CD14-positive monocyte (primary cell): ENCODE measurements around the gene SMURF1. TPM values are rescaled to one million over a fixed set of nuclear protein-coding genes. Genes with fewer than 3 reads are reported as not detected.

Experiments used
- DNase-seq, 3 donors: peaks; one replicate each; pipeline ENCODE4 v3.0.0-alpha.2; 2011 to 2022
- H2AFZ ChIP-seq: 2 replicates; pipeline ENCODE4 v1.6.0; 2012; ENCODE audit warnings: mild to moderate bottlenecking, low read depth, low read length, inconsistent platforms; ENCODE audit not compliant: insufficient read depth, poor library complexity, severe bottlenecking
- H3K27ac ChIP-seq, 2 donors: 1 replicate in 1 of 2; 2 replicates in 1 of 2; pipeline ENCODE4 v1.5.1; 2012 to 2013; ENCODE audit warnings: low read length in 2 of 2, control low read depth in 1 of 2, inconsistent platforms in 1 of 2, low read depth in 1 of 2, mild to moderate bottlenecking in 1 of 2
- H3K27me3 ChIP-seq, 2 donors: one replicate each; pipeline versions ENCODE4 v1.6.0 to v1.6.1; 2011 to 2013; ENCODE audit warnings: low read length in 2 of 2; ENCODE audit not compliant: control insufficient read depth in 2 of 2, insufficient read depth in 2 of 2
- H3K36me3 ChIP-seq, 2 donors: replicated peaks in 1 of 2; 1 replicate in 1 of 2; 2 replicates in 1 of 2; pipeline versions ENCODE4 v1.5.1 to v1.6.1; 2012 to 2013; ENCODE audit warnings: low read length in 2 of 2, control low read depth in 1 of 2, inconsistent platforms in 1 of 2, mild to moderate bottlenecking in 1 of 2; ENCODE audit not compliant: insufficient read depth in 2 of 2, control insufficient read depth in 1 of 2
- H3K4me1 ChIP-seq, 2 donors: 1 replicate in 1 of 2; 2 replicates in 1 of 2; pipeline versions ENCODE4 v1.5.1 to v1.6.1; 2012 to 2013; ENCODE audit warnings: low read length in 2 of 2, control low read depth in 1 of 2, inconsistent platforms in 1 of 2, mild to moderate bottlenecking in 1 of 2, moderate library complexity in 1 of 2; ENCODE audit not compliant: insufficient read depth in 2 of 2, control insufficient read depth in 1 of 2
- H3K4me2 ChIP-seq: replicated peaks from 2 replicates; pipeline ENCODE3; 2012; ENCODE audit warnings: low read length, moderate library complexity, mild to moderate bottlenecking; ENCODE audit not compliant: poor library complexity, severe bottlenecking; ENCODE audit errors: extremely low read depth
- H3K4me3 ChIP-seq, 3 experiments: fragments of 200-600 bp in 1 of 3; sonication (generic) in 1 of 3; replicated peaks in 1 of 3; 1 replicate in 2 of 3; 2 replicates in 1 of 3; pipeline ENCODE4 v1.5.1; 2011 to 2013; ENCODE audit warnings: low read length in 3 of 3, mild to moderate bottlenecking in 3 of 3, control low read depth in 2 of 3, low read depth in 2 of 3, inconsistent platforms in 1 of 3, moderate library complexity in 1 of 3
- H3K79me2 ChIP-seq: 2 replicates; pipeline ENCODE4 v1.6.0; 2012; ENCODE audit warnings: mild to moderate bottlenecking, control low read depth, inconsistent platforms, low read length, moderate library complexity; ENCODE audit not compliant: insufficient read depth
- H3K9ac ChIP-seq: 2 replicates; pipeline ENCODE4 v1.6.0; 2017; ENCODE audit warnings: low read length, mild to moderate bottlenecking; ENCODE audit not compliant: insufficient read depth, poor library complexity, severe bottlenecking
- H3K9me3 ChIP-seq, 2 donors: replicated peaks in 1 of 2; 1 replicate in 1 of 2; 2 replicates in 1 of 2; pipeline versions ENCODE4 v1.5.1 to v1.6.1; 2012 to 2013; ENCODE audit warnings: low read length in 2 of 2, control low read depth in 1 of 2; ENCODE audit not compliant: control insufficient read depth in 1 of 2, insufficient read depth in 1 of 2
- H4K20me1 ChIP-seq: 2 replicates; pipeline ENCODE4 v1.6.0; 2012; ENCODE audit warnings: mild to moderate bottlenecking, low read length, control low read depth, moderate library complexity; ENCODE audit not compliant: insufficient read depth
- H3K27ac Mint-ChIP-seq, 7 donors: one replicate each; pipeline ENCODE4 v1.8.0; 2020; ENCODE audit warnings: mild to moderate bottlenecking in 7 of 7, mixed read lengths in 7 of 7, moderate library complexity in 6 of 7, inconsistent platforms in 2 of 7
- H3K27me3 Mint-ChIP-seq, 3 donors: one replicate each; pipeline ENCODE4 v1.8.0; 2021 to 2022; ENCODE audit warnings: low read depth in 3 of 3, mild to moderate bottlenecking in 3 of 3, mixed read lengths in 3 of 3, moderate library complexity in 3 of 3, inconsistent platforms in 1 of 3
- H3K36me3 Mint-ChIP-seq, 2 donors: one replicate each; pipeline ENCODE4 v1.8.0; 2020; ENCODE audit warnings: mixed read lengths in 2 of 2, inconsistent platforms in 1 of 2, mild to moderate bottlenecking in 1 of 2
- H3K4me1 Mint-ChIP-seq: one replicate; pipeline ENCODE4 v1.8.0; 2020; ENCODE audit warnings: mild to moderate bottlenecking, mixed read lengths
- H3K4me3 Mint-ChIP-seq, 2 donors: one replicate each; pipeline ENCODE4 v1.8.0; 2020; ENCODE audit warnings: mild to moderate bottlenecking in 2 of 2, mixed read lengths in 2 of 2, moderate library complexity in 1 of 2
- H3K9me3 Mint-ChIP-seq, 7 donors: one replicate each; pipeline ENCODE4 v1.8.0; 2020 to 2022; ENCODE audit warnings: mixed read lengths in 7 of 7, mild to moderate bottlenecking in 6 of 7, moderate library complexity in 6 of 7, inconsistent platforms in 2 of 7
- CTCF ChIP-seq: fragments of 200-600 bp; IDR thresholded peaks from one replicate; pipeline ENCODE4 v1.8.0; 2022; ENCODE audit warnings: antibody characterized with exemption, mild to moderate bottlenecking
- WGBS: methylation state at CpG from one replicate; pipeline ENCODE4 v1.1.5; 2013; ENCODE audit warnings: missing lambda C conversion rate; ENCODE audit not compliant: insufficient coverage; 5-methylcytosine and 5-hydroxymethylcytosine counted together
- intact Hi-C, 2 donors: fragments of 100-400 bp; cut with micrococcal nuclease; formaldehyde crosslinking; loops; one replicate each; pipeline versions ENCODE4 v1.15.0 to v1.15.1; 2023
- polyA plus RNA-seq, 3 donors: library from polyadenylated mRNA; depleted of rRNA in 1 of 3; unstranded in 2 of 3; stranded (reverse) in 1 of 3; fragments of 300-500 nt in 2 of 3; fragments of >200 nt in 1 of 3; fragmentation: Illumina TruSeq in 2 of 3; gene quantifications; 1 replicate in 2 of 3; 2 replicates in 1 of 3; pipeline ENCODE4 v1.2.3, GENCODE V29; 2012 to 2021

The SMURF1 gene
- polyA plus RNA-seq, 3 donors, result 0.48 to 15.8 (median 1.6) TPM

DNA sequence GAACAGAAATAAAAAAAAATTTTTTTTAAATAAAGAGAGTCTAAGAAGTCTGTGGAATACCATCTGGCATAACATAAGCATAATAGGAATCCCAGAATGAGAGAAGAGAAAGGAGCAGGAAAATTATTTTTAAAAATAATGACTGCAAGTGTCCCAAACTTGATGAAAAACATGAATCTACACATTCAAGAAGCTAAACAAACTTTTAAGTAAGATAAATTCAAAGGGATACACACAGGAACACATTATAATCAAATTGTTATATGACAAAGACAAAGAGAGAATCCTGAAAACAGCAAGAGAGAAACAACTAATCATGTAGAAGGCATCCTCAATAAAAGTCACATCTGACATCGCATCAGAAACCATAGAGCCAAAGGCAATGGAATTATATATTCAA lies 30.9 kb downstream of the SMURF1 start:
- Mint-ChIP-seq H3K4me3 (no peak overlapping the region), H3K9me3 (peaks cover 0 to 4% (median 0%) of the 10 kb centered on the region in 7 donors), H3K4me1 (peaks cover 55% of the 10 kb centered on the region), H3K27ac (no peak overlapping the region), H3K36me3 (peaks cover 13 to 15% of the 10 kb centered on the region in 2 donors), H3K27me3 (no peaks in the 10 kb centered on the region)
- peaks cover 93% of the 10 kb centered on the region for H4K20me1 ChIP-seq
- no peak overlapping the region for H2AFZ ChIP-seq
- intact Hi-C loops, result loop anchor here in 1 of 2 donors (10.0 kb wide), 1 partner anchor 52 kb away; no protein-coding TSS in a partner anchor
- no peak for TF ChIP-seq CTCF
- no peaks in the 10 kb centered on the region for H3K9me3 ChIP-seq
- WGBS, result no CpG with 5 or more reads among the region's 1 CpG
- DNase-seq, result no peak
- H3K4me1 ChIP-seq, result peaks cover 15 to 30% of the 10 kb centered on the region in 2 donors
- H3K4me3 ChIP-seq, result no peak overlapping the region
- H3K27ac ChIP-seq, result no peak overlapping the region
- no peak overlapping the region for H3K4me2 ChIP-seq
- H3K36me3 ChIP-seq, result no peaks in the 10 kb centered on the region
- no peak overlapping the region for H3K9ac ChIP-seq
- peaks cover 100% of the 10 kb centered on the region for H3K79me2 ChIP-seq
- no peaks in the 10 kb centered on the region for H3K27me3 ChIP-seq

GRCh38 chr7:99112097-99112496 lies 31.8 kb downstream of the SMURF1 start:
- DNase-seq, result no peak
- no peak overlapping the region for H2AFZ ChIP-seq

More at GRCh38 chr7:99112097-99112496, 31.8 kb downstream of the SMURF1 start:
- no peaks in the 10 kb centered on the region for H3K27me3 ChIP-seq
- peaks cover 13 to 15% of the 10 kb centered on the region in 2 donors for H3K36me3 Mint-ChIP-seq
- no peak overlapping the region for H3K27ac Mint-ChIP-seq
- no peak overlapping the region for H3K4me3 Mint-ChIP-seq
- H3K9ac ChIP-seq, result no peak overlapping the region
- H3K9me3 ChIP-seq, result no peaks in the 10 kb centered on the region
- peaks cover 0 to 4% (median 0%) of the 10 kb centered on the region in 7 donors for H3K9me3 Mint-ChIP-seq
- TF ChIP-seq CTCF, result no peak
- WGBS, result no CpG with 5 or more reads among the region's 2 CpGs
- no peak overlapping the region for H3K4me2 ChIP-seq
- peaks cover 10 to 22% of the 10 kb centered on the region in 2 donors for H3K4me1 ChIP-seq
- H3K27ac ChIP-seq, result no peak overlapping the region
- no peak overlapping the region for H3K4me3 ChIP-seq
- intact Hi-C loops, result loop anchor here in 1 of 2 donors (10.0 kb wide), 1 partner anchor 53 kb away; no protein-coding TSS in a partner anchor
- H3K27me3 Mint-ChIP-seq, result no peaks in the 10 kb centered on the region
- H4K20me1 ChIP-seq, result peaks cover 93% of the 10 kb centered on the region
- peaks cover 51% of the 10 kb centered on the region for H3K4me1 Mint-ChIP-seq
- peaks cover 100% of the 10 kb centered on the region for H3K79me2 ChIP-seq
- H3K36me3 ChIP-seq, result peaks cover 0 to under 1% of the 10 kb centered on the region in 2 donors
